HEK293T (cell line): Measurements from ENCODE around the gene ZMPSTE24.
"Not testable (repeated sequence)": the region's sequence is repeated elsewhere in the genome, so short reads cannot be mapped to it uniquely, and the experiment has no call there.

Experiments
- CTCF ChIA-PET: fragments of 350-600 bp; formaldehyde crosslinking; extraction: SDS; loops from one replicate; lab custom pipeline; 2021; ENCODE audit warnings: antibody characterized with exemption, inconsistent platforms; lab: Yijun Ruan, JAX
- POLR2A ChIA-PET: fragments of 350-600 bp; formaldehyde crosslinking; extraction: SDS; loops from one replicate; lab custom pipeline; 2020; ENCODE audit warnings: antibody characterized with exemption, inconsistent platforms; lab: Yijun Ruan, JAX
- DNase-seq: peaks from one replicate; pipeline ENCODE4 v3.0.0; 2012; ENCODE audit warnings: mixed read lengths; ENCODE audit errors: extremely low spot score
- ARNT ChIP-seq: fragments of 450-650 bp; IDR thresholded peaks from 2 replicates; pipeline ENCODE4 v1.6.1; 2017; ENCODE audit warnings: mild to moderate bottlenecking
- BHLHE40 ChIP-seq: fragments of 450-650 bp; IDR thresholded peaks from 2 replicates; pipeline ENCODE4 v1.6.1; 2016; ENCODE audit warnings: mild to moderate bottlenecking, moderate library complexity, borderline replicate concordance
- CTBP1 ChIP-seq: fragments of 450-650 bp; IDR thresholded peaks from 2 replicates; pipeline ENCODE4 v1.6.1; 2016; ENCODE audit warnings: borderline replicate concordance
- ELF4 ChIP-seq: fragments of 450-650 bp; IDR thresholded peaks from 2 replicates; pipeline ENCODE4 v1.6.1; 2017; ENCODE audit warnings: antibody characterized with exemption
- FOXA1 ChIP-seq: fragments of 450-650 bp; IDR thresholded peaks from 2 replicates; pipeline ENCODE4 v1.6.1; 2016; ENCODE audit warnings: mild to moderate bottlenecking
- FOXK2 ChIP-seq: fragments of 450-650 bp; IDR thresholded peaks from 2 replicates; pipeline ENCODE4 v1.6.1; 2016; ENCODE audit warnings: mild to moderate bottlenecking
- FOXM1 ChIP-seq: fragments of 450-650 bp; IDR thresholded peaks from 2 replicates; pipeline ENCODE4 v1.6.1; 2017; ENCODE audit warnings: mild to moderate bottlenecking, borderline replicate concordance
- HDGF ChIP-seq: fragments of 450-650 bp; IDR thresholded peaks from 2 replicates; pipeline ENCODE4 v1.6.1; 2017; ENCODE audit warnings: antibody characterized with exemption, borderline replicate concordance
- L3MBTL2 ChIP-seq: fragments of 450-650 bp; conservative IDR thresholded peaks from 2 replicates; pipeline ENCODE4 v1.6.1; 2016; ENCODE audit warnings: mild to moderate bottlenecking
- LEF1 ChIP-seq: fragments of 450-650 bp; IDR thresholded peaks from 2 replicates; pipeline ENCODE4 v1.6.1; 2017; ENCODE audit warnings: mild to moderate bottlenecking, borderline replicate concordance
- NFRKB ChIP-seq: fragments of 450-650 bp; IDR thresholded peaks from 2 replicates; pipeline ENCODE4 v1.6.1; 2016; ENCODE audit warnings: mild to moderate bottlenecking, moderate library complexity
- SP1 ChIP-seq: fragments of 450-650 bp; IDR thresholded peaks from 2 replicates; pipeline ENCODE4 v1.6.1; 2017
- SUZ12 ChIP-seq: fragments of 450-650 bp; IDR thresholded peaks from 2 replicates; pipeline ENCODE4 v1.6.1; 2016; ENCODE audit warnings: mild to moderate bottlenecking
- TARDBP ChIP-seq: fragments of 450-650 bp; IDR thresholded peaks from 2 replicates; pipeline ENCODE4 v1.6.1; 2016
- ZNF384 ChIP-seq: fragments of 450-650 bp; IDR thresholded peaks from 2 replicates; pipeline ENCODE4 v1.6.1; 2016
- TF ChIP-seq, protein P1 (sequence below): fragments of 450-650 bp; IDR thresholded peaks from 2 replicates; pipeline ENCODE4 v1.6.1; 2016

The ZMPSTE24 gene

DNA sequence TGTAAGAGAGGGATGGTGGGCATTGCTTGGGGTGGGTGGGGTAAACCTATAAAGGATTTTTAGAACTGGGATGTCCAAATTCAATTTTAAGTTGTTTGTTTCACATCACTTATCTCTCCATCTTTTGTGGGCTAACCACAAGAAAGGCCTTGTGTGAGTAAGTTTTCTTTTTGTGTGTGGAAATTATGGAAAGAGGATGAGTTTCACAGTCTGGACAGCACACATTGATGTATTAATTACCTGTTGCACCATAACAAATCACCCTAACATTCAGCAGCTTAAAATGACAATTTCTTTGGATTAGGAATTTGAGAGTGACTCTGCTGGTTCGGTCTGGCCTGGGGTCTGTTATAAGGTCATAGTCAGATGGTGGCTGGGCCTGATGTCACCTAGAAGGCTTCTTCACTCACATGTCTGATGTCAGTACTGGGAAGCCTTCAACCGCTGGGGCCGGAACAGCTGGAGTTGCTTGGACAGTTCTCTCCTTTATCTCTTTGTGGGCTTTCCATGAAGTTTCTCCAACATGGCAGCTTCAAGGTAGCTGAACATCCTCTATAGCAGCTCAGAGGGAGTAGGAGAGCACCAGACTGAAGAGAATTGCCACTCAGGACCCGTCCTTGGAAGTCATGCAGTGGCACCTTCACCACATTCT is 61.1 kb downstream of the ZMPSTE24 start:
- CTCF ChIA-PET: interaction anchor here (0.7 to 1.5 kb wide), 3 partner anchors 11 to 175 kb away, joined by 3 to 5 read pairs (median 3); no protein-coding TSS in a partner anchor
- no peak for TF ChIP-seq FOXA1
- no peak for TF ChIP-seq FOXM1
- no peak for TF ChIP-seq FOXK2
- no peak for TF ChIP-seq SUZ12
- no peak for TF ChIP-seq ARNT
- TF ChIP-seq ZNF384: no peak
- TF ChIP-seq, protein P1, sequence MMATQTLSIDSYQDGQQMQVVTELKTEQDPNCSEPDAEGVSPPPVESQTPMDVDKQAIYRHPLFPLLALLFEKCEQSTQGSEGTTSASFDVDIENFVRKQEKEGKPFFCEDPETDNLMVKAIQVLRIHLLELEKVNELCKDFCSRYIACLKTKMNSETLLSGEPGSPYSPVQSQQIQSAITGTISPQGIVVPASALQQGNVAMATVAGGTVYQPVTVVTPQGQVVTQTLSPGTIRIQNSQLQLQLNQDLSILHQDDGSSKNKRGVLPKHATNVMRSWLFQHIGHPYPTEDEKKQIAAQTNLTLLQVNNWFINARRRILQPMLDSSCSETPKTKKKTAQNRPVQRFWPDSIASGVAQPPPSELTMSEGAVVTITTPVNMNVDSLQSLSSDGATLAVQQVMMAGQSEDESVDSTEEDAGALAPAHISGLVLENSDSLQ: no peak
- TF ChIP-seq NFRKB: no peak
- no peak for TF ChIP-seq SP1
- no peak for TF ChIP-seq LEF1

DNA sequence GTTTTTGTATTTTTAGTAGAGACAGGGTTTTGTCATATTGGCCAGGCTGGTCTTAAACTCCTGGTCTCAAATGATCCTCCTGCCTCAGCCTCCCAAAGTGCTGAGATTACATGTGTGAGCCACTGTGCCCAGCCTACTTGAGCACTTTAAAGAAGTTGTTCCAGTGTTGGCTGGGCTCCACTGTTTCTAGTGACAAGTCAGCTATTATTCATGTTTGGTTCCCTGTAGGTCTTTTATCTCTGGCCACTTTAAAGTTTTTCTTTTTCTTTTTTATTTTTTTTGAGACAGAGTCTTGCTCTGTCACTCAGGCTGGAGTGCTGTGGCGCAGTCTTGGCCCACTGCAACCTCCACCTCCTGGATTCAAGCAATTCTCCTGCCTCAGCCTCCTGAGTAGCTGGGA is 73.4 kb downstream of the ZMPSTE24 start:
- POLR2A ChIA-PET, DNase-seq, CTCF ChIA-PET: not testable (repeated sequence)

More for the DNA sequence above, 61.1 kb downstream of the ZMPSTE24 start:
- POLR2A ChIA-PET: interaction anchor here (1.4 kb wide), 1 partner anchor 86 kb away, joined by 4 read pairs; no protein-coding TSS in a partner anchor
- DNase-seq: peak; percentile 3

DNA sequence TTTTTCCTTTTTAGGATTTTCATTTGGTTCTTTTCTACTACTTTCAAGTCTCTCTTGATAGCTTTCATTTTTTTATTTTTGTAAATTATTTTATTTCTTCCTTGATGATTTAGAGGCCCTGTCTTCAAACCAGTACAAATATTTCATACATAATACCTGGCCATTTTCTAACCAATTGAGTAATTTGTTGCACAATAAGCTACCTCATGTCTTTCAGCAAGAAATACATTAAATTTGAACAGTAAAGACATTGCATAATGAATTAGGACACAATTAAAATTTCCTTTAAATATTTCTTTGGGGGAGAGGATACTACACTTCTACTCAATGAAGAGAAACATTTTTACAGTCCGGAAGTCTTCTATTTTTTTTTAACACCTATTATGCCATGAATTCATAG is 74.7 kb downstream of the ZMPSTE24 start:
- TF ChIP-seq ARNT (no peak), LEF1 (no peak), NFRKB (no peak), CTBP1 (no peak), ELF4 (no peak), BHLHE40 (no peak)
- CTCF ChIA-PET: interaction anchor here (0.7 kb wide), 1 partner anchor 180 kb away, joined by 3 read pairs; no protein-coding TSS in a partner anchor
- POLR2A ChIA-PET: no interaction called here
- DNase-seq: no peak

DNA sequence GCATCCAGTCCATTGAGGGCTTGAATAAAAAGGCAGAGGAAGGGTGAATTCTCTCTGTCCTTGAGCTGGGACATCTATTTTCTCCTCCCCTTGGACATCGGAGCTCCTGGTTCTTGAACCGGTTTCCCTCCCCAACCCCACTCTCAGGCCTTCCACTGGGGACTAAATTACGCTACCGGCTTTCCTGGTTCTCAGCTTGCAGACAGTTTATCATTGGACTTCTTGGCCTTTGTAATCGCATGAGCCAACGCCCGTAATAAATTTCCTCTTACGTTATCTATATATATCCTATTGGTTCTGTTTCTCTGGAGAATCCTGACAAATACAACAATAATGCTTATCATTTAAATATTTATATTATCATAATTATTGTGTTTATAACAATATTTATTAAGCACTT is 79.4 kb downstream of the ZMPSTE24 start:
- TF ChIP-seq, protein P1: no peak
- TF ChIP-seq TARDBP: no peak
- no peak for TF ChIP-seq ARNT
- TF ChIP-seq ZNF384: no peak
- no peak for TF ChIP-seq HDGF
- no peak for TF ChIP-seq BHLHE40
- TF ChIP-seq SP1: no peak
- no peak for TF ChIP-seq FOXA1
- TF ChIP-seq FOXM1: no peak
- TF ChIP-seq NFRKB: no peak
- TF ChIP-seq CTBP1: no peak
- TF ChIP-seq FOXK2: no peak
- no peak for TF ChIP-seq SUZ12
- no peak for TF ChIP-seq ELF4
- TF ChIP-seq LEF1: no peak
- TF ChIP-seq L3MBTL2: no peak
- ChIA-PET CTCF (interaction anchor here (1.1 to 3.5 kb wide), 8 partner anchors 16 to 253 kb away, joined by 3 to 40 read pairs (median 12); partner anchors contain the start of gene SMAP2), POLR2A (interaction anchor here (1.6 kb wide), 1 partner anchor 22 kb away, joined by 5 read pairs; no protein-coding TSS in a partner anchor)
- no peak for DNase-seq

DNA sequence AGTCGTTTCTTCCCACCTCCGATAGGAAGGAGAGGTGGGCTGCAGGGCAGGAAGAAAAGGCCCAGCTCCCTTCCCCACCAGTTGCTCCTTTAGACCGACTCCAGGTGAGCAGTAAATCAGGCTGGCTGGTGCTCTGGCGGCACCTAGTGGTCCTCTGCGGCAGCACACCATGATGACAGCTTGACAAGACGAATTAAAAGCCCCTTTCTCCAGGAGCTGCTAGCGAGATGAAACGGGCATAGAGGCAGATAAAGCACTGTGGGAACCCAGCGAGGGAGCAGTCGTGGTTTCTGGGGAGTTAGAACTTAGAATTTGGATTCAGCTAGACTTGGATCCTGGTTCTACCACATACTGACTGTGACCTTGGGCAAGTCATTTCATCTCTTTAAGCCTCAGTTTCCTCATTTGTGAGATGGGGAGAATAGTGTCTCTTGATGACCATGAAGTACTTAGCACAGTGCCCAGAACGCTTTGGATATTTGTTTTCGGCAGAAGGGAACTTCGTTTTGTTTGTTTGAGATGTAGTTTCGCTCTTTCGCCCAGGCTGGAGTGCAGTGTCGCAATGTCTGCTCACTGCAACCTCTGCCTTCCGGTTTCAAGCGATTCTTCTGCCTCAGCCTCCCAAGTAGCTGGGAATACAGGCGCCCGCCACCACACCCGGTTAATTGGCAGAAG is 80.8 kb downstream of the ZMPSTE24 start:
- TF ChIP-seq, protein P1: peak; percentile 83
- TF ChIP-seq SUZ12: no peak
- no peak for TF ChIP-seq CTBP1
- no peak for TF ChIP-seq NFRKB
- TF ChIP-seq ARNT: no peak
- no peak for TF ChIP-seq SP1
- TF ChIP-seq L3MBTL2: no peak
- TF ChIP-seq TARDBP: no peak
- DNase-seq: peak; percentile 83
- CTCF ChIA-PET: interaction anchor here (0.5 to 3.5 kb wide), 30 partner anchors 9 to 261 kb away, joined by 3 to 40 read pairs (median 4); partner anchors contain the start of gene SMAP2
- POLR2A ChIA-PET: interaction anchor here (1.6 kb wide), 1 partner anchor 24 kb away, joined by 5 read pairs; no protein-coding TSS in a partner anchor
